B cell (primary cell): ENCODE data around the gene KCTD17. TPM values are rescaled to one million over a fixed set of nuclear protein-coding genes. Genes with fewer than 3 reads are reported as not detected.

Experiments used
- ATAC-seq: fragments of 200-7000 bp; cut with Tn5 transposase; one replicate; pipeline ENCODE4 v1.10.0; 2021; ENCODE audit warnings: low read depth, mild to moderate bottlenecking, moderate number of reproducible peaks, moderate library complexity
- CTCF ChIA-PET: fragments of 350-600 bp; sonication (Branson Sonifier 250); formaldehyde crosslinking; loops from one replicate; lab custom pipeline; 2021; ENCODE audit warnings: antibody characterized with exemption, inconsistent platforms; lab: Charles Lee
- POLR2A ChIA-PET: fragments of 350-600 bp; sonication (Branson Sonifier 250); formaldehyde crosslinking; loops from one replicate; lab custom pipeline; 2021; ENCODE audit warnings: antibody characterized with exemption; lab: Charles Lee
- DNase-seq: peaks from one replicate; pipeline ENCODE4 v3.0.0; 2013
- H2AFZ ChIP-seq: 2 replicates; pipeline ENCODE4 v1.6.1; 2012; ENCODE audit warnings: mild to moderate bottlenecking, low read depth, low read length; ENCODE audit not compliant: insufficient read depth, poor library complexity, severe bottlenecking
- H3K27ac ChIP-seq, 2 donors: 1 replicate in 1 of 2; 2 replicates in 1 of 2; pipeline ENCODE4 v1.5.1; 2012 to 2013; ENCODE audit warnings: low read length in 2 of 2, mild to moderate bottlenecking in 2 of 2, moderate library complexity in 1 of 2
- H3K27me3 ChIP-seq, 4 experiments: fragments of 200-600 bp in 1 of 4; sonication (generic) in 1 of 4; replicated peaks in 1 of 4; 1 replicate in 2 of 4; 2 replicates in 2 of 4; pipeline versions ENCODE4 v1.6.1 to v1.7.0; 2013 to 2016; ENCODE audit warnings: low read length in 3 of 4, mild to moderate bottlenecking in 2 of 4, mixed read lengths in 1 of 4, moderate library complexity in 1 of 4; ENCODE audit not compliant: insufficient read depth in 4 of 4, control insufficient read depth in 3 of 4; ENCODE audit errors: control extremely low read depth in 1 of 4
- H3K36me3 ChIP-seq, 2 experiments: replicated peaks in 1 of 2; 1 replicate in 1 of 2; 2 replicates in 1 of 2; pipeline versions ENCODE4 v1.6.1 to v1.7.1; 2013; ENCODE audit warnings: low read length in 1 of 2; ENCODE audit not compliant: insufficient read depth in 2 of 2, control insufficient read depth in 1 of 2; ENCODE audit errors: control extremely low read depth in 1 of 2, extremely low read depth in 1 of 2
- H3K4me1 ChIP-seq, 2 donors: fragments of 200-600 bp in 1 of 2; sonication (generic) in 1 of 2; 1 replicate in 1 of 2; 2 replicates in 1 of 2; pipeline versions ENCODE4 v1.5.1 to v1.6.1; 2013 to 2017; ENCODE audit warnings: low read length in 2 of 2; ENCODE audit not compliant: control insufficient read depth in 2 of 2, insufficient read depth in 2 of 2
- H3K4me2 ChIP-seq: replicated peaks from 2 replicates; pipeline ENCODE3; 2012; ENCODE audit warnings: mild to moderate bottlenecking, low read depth, low read length; ENCODE audit not compliant: poor library complexity, severe bottlenecking
- H3K4me3 ChIP-seq, 5 experiments: fragments of 200-600 bp in 1 of 5; sonication (generic) in 1 of 5; 1 replicate in 3 of 5; 2 replicates in 2 of 5; pipeline versions ENCODE4 v1.5.1 to v1.7.0; 2011 to 2016; ENCODE audit warnings: low read length in 4 of 5, mild to moderate bottlenecking in 4 of 5, low read depth in 2 of 5, control low read depth in 1 of 5, moderate library complexity in 1 of 5; ENCODE audit not compliant: insufficient read depth in 1 of 5; ENCODE audit errors: control extremely low read depth in 1 of 5, extremely low read depth in 1 of 5
- H3K79me2 ChIP-seq: fragments of 200-600 bp; sonication (generic); one replicate; pipeline ENCODE4 v1.6.0; 2016; ENCODE audit warnings: low read length; ENCODE audit not compliant: control insufficient read depth, insufficient read depth
- H3K9ac ChIP-seq: fragments of 200-600 bp; sonication (generic); 2 replicates; pipeline ENCODE4 v1.6.1; 2017; ENCODE audit warnings: mild to moderate bottlenecking, low read length, moderate library complexity
- H3K9me3 ChIP-seq, 3 donors: one replicate each; pipeline versions ENCODE4 v1.6.1 to v1.7.1; 2013; ENCODE audit warnings: low read length in 2 of 3; ENCODE audit not compliant: control insufficient read depth in 2 of 3, insufficient read depth in 1 of 3; ENCODE audit errors: control extremely low read depth in 1 of 3
- H4K20me1 ChIP-seq: 2 replicates; pipeline ENCODE4 v1.6.0; 2012; ENCODE audit warnings: mild to moderate bottlenecking, low read length; ENCODE audit not compliant: insufficient read depth, control insufficient read depth, poor library complexity, severe bottlenecking
- H3K27ac Mint-ChIP-seq: one replicate; pipeline ENCODE4 v1.8.0; 2021; ENCODE audit warnings: mixed read lengths
- H3K27me3 Mint-ChIP-seq: one replicate; pipeline ENCODE4 v1.8.0; 2021; ENCODE audit warnings: mixed read lengths
- H3K4me1 Mint-ChIP-seq: one replicate; pipeline ENCODE4 v1.8.0; 2021; ENCODE audit warnings: mixed read lengths
- H3K4me3 Mint-ChIP-seq: one replicate; pipeline ENCODE4 v1.8.0; 2021; ENCODE audit warnings: mixed read lengths
- H3K9me3 Mint-ChIP-seq: one replicate; pipeline ENCODE4 v1.8.0; 2022; ENCODE audit warnings: mixed read lengths; ENCODE audit not compliant: insufficient read depth
- EZH2 ChIP-seq: IDR thresholded peaks from 2 replicates; pipeline ENCODE4 v1.6.1; 2012; ENCODE audit warnings: borderline replicate concordance, low read depth, mild to moderate bottlenecking, moderate library complexity, low read length; ENCODE audit not compliant: insufficient read depth, poor library complexity, severe bottlenecking
- WGBS: methylation state at CpG from one replicate; pipeline ENCODE4 v1.1.5; 2013; ENCODE audit warnings: missing lambda C conversion rate; ENCODE audit not compliant: insufficient coverage; 5-methylcytosine and 5-hydroxymethylcytosine counted together
- intact Hi-C: fragments of 100-400 bp; cut with micrococcal nuclease; formaldehyde crosslinking; loops from one replicate; pipeline ENCODE4 v1.10.0; 2022
- polyA plus RNA-seq: library from polyadenylated mRNA; depleted of rRNA; stranded (reverse); fragments of >200 nt; gene quantifications from 2 replicates; pipeline ENCODE4 v1.2.3, GENCODE V29; 2012
- total RNA-seq, 2 donors: library from RNA; stranded (reverse); fragments of 120-200 nt in 1 of 2; gene quantifications; 1 replicate in 1 of 2; 2 replicates in 1 of 2; pipeline versions ENCODE4 v1.2.3 to v1.2.4, GENCODE V29; 2013 to 2022
- TF ChIP-seq, protein P1 (sequence below): fragments of 200-600 bp; IDR thresholded peaks from one replicate; pipeline ENCODE4 v1.8.0; 2022; ENCODE audit warnings: antibody characterized with exemption, mild to moderate bottlenecking

Gene KCTD17
- total and polyA plus RNA-seq, 2 donors (not counting 1 experiment from before 2014, with no cell fraction given), result 29.0 to 41.3 TPM

DNA sequence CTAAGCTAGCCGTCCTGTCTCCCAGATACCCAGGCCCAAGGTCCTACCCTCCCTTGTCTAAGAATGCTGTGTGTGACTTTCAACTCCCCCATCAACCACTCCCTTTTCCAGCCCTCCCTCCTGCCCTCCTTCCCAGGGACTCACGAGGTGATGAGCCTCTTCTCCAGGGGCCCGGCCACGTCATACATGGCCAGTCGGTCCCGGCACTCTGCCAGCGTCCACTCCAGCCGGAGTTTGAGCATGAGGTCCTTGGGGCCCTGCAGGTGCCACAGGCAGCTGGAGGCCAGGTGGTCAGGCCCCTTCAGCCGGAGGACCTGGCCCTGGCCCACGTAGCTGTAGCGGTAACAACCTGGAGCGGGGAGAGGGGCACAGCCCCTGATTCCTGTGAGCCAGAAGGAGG lies 37.9 kb downstream of the KCTD17 start:
- Histone ChIP-seq H3K4me3 (no peak overlapping the region), H3K36me3 (no peaks in the 10 kb centered on the region), H3K79me2 (no peaks in the 10 kb centered on the region), H2AFZ (no peak overlapping the region), H4K20me1 (no peaks in the 10 kb centered on the region), H3K27me3 (peaks cover 0 to 12% (median 3%) of the 10 kb centered on the region in 4 experiments), H3K9me3 (no peaks in the 10 kb centered on the region), H3K9ac (no peak overlapping the region), H3K4me1 (no peaks in the 10 kb centered on the region), H3K27ac (no peak overlapping the region), H3K4me2 (no peak overlapping the region)
- Mint-ChIP-seq H3K27me3 (peaks cover 17% of the 10 kb centered on the region), H3K4me3 (no peak overlapping the region), H3K4me1 (no peaks in the 10 kb centered on the region), H3K9me3 (no peaks in the 10 kb centered on the region), H3K27ac (no peak overlapping the region)
- intact Hi-C loops, result no loop called here
- POLR2A ChIA-PET, result no interaction called here
- no peak for ATAC-seq
- TF ChIP-seq, protein P1, sequence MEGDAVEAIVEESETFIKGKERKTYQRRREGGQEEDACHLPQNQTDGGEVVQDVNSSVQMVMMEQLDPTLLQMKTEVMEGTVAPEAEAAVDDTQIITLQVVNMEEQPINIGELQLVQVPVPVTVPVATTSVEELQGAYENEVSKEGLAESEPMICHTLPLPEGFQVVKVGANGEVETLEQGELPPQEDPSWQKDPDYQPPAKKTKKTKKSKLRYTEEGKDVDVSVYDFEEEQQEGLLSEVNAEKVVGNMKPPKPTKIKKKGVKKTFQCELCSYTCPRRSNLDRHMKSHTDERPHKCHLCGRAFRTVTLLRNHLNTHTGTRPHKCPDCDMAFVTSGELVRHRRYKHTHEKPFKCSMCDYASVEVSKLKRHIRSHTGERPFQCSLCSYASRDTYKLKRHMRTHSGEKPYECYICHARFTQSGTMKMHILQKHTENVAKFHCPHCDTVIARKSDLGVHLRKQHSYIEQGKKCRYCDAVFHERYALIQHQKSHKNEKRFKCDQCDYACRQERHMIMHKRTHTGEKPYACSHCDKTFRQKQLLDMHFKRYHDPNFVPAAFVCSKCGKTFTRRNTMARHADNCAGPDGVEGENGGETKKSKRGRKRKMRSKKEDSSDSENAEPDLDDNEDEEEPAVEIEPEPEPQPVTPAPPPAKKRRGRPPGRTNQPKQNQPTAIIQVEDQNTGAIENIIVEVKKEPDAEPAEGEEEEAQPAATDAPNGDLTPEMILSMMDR, result no peak
- CTCF ChIA-PET, result interaction anchor here (0.6 kb wide), 1 partner anchor 61 kb away, joined by 3 read pairs; no protein-coding TSS in a partner anchor
- WGBS, result 80% methylated on average over 12 of the region's 12 CpGs
- no peak for DNase-seq

DNA sequence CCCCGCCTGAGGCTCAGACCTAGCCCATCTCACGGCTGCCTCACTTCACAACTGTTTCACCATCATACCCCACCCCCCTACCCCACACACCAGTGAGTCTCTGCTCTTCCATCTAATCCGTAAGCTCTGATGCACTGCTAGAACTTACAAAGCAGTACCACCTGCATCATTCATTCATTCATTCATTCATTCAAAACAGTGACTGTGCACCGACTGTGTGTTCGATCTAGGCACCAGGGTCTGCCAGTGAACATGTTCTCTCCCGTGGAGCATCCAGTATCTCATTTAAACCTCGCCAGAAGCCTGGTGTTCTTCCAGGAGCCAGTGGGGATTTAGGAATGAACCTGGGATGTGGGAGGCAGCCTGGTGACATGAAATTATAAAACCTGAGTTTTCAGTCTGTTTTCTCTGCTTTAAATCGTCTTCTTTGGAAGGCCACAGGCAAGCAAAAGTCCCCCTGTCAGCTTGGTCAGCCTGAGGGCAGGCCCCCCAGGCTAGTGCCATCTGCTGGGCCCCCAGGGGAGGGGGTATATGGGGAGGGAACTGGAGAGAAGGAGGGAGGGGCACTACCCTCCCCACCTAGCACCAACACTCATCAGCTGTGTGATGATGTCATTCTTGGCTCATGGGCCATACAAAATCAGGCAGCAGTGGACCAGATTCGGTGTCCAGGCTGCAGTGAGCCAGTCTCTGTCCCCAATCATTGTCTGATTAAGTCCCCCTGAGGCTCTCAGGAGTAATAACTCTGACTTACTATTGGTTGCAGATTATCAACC lies 39.6 kb downstream of the KCTD17 start:
- Histone ChIP-seq H3K4me2 (no peak overlapping the region), H3K4me3 (no peak overlapping the region), H3K4me1 (no peaks in the 10 kb centered on the region), H3K9me3 (no peaks in the 10 kb centered on the region), H3K79me2 (no peaks in the 10 kb centered on the region), H4K20me1 (no peaks in the 10 kb centered on the region), H3K36me3 (no peaks in the 10 kb centered on the region), H2AFZ (no peak overlapping the region), H3K27ac (no peak overlapping the region), H3K27me3 (peaks cover 0 to 13% (median 7%) of the 10 kb centered on the region in 4 experiments), H3K9ac (no peak overlapping the region)
- 88% methylated on average over 8 of the region's 9 CpGs for WGBS
- TF ChIP-seq, protein P1, result no peak
- TF ChIP-seq EZH2, result no peak
- Mint-ChIP-seq H3K4me3 (no peak overlapping the region), H3K4me1 (no peaks in the 10 kb centered on the region), H3K27ac (no peak overlapping the region), H3K27me3 (peaks cover 25% of the 10 kb centered on the region), H3K9me3 (no peaks in the 10 kb centered on the region)
- POLR2A ChIA-PET, result interaction anchor here (0.6 kb wide), 1 partner anchor 28 kb away, joined by 3 read pairs; no protein-coding TSS in a partner anchor
- DNase-seq, result no peak
- CTCF ChIA-PET, result no interaction called here
- ATAC-seq, result no peak
- intact Hi-C loops, result no loop called here
